Measurements from ENCODE around the gene PARM1. TPM values are rescaled to one million over a fixed set of nuclear protein-coding genes. Genes with fewer than 3 reads are reported as not detected.

Gene PARM1
- total and polyA plus RNA-seq, 2 experiments from 2014 or later, result 107 to 154 TPM

DNA sequence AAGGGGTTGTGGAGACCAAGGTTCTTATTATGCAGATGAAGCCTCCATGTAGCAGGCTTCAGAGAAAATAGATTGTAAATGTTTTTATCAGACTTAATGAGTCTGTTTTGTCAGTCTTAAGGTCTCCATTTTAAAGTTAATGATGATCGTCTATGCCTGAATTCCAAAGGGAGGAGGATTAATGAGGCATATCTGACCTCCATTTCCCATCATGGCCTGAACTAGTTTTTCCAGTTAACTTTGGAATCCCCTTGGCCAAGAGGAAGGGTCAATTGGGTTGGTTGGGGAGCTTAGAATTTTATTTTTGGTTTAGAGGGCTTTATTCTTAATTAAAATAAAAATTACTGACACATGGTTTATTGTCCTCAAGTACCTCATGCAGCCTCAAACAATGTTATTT is 6.9 kb upstream of the PARM1 start:
- TF ChIP-seq EZH2phosphoT487 (IDR thresholded peaks at IDR 0.05; ENCODE audit: low read depth, severe bottlenecking, unreplicated experiment), result no peak
- no peak for TF ChIP-seq CTCF (IDR thresholded peaks at IDR 0.05; ENCODE audit: poor library complexity)
- TF ChIP-seq EZH2 (IDR thresholded peaks at IDR 0.05; ENCODE audit: borderline replicate concordance), result no peak
- Histone ChIP-seq H3K27ac (no peak overlapping the region), H4K20me1 (ENCODE audit: insufficient read depth, poor library complexity, severe bottlenecking) (no peaks in the 10 kb centered on the region), H3K9me3 (ENCODE audit: low read depth) (no peaks in the 10 kb centered on the region), H3K4me2 (no peak overlapping the region), H3K36me3 (replicated peaks; ENCODE audit: insufficient read depth, low read depth) (no peaks in the 10 kb centered on the region), H3K9me2 (replicated peaks; ENCODE audit: insufficient read depth) (no peaks in the 10 kb centered on the region), H2AFZ (no peak overlapping the region), H3K4me1 (ENCODE audit: insufficient read depth) (no peaks in the 10 kb centered on the region), H3K79me2 (no peaks in the 10 kb centered on the region), H3K4me3 (no peak overlapping the region), H3K27me3 (no peaks in the 10 kb centered on the region)
- WGBS (ENCODE audit: low lambda C conversion rate, missing lambda C conversion rate), result 95% methylated on average over 1 of the region's 1 CpG
- DNase-seq (ENCODE audit: low spot score), result no peak

- no peak overlapping the region for H3K4me2 ChIP-seq
- no peaks in the 10 kb centered on the region for H3K9me3 ChIP-seq (ENCODE audit: low read depth)
- H3K9me2 ChIP-seq (replicated peaks; ENCODE audit: insufficient read depth), result no peaks in the 10 kb centered on the region
- peaks cover 12% of the 10 kb centered on the region for H3K79me2 ChIP-seq
- no peaks in the 10 kb centered on the region for H3K27me3 ChIP-seq
- peaks cover 3% of the 10 kb centered on the region for H3K4me1 ChIP-seq (ENCODE audit: insufficient read depth)
- WGBS (ENCODE audit: low lambda C conversion rate, missing lambda C conversion rate), result 97% methylated on average over 4 of the region's 4 CpGs
- no peak for DNase-seq (ENCODE audit: low spot score)
- no peaks in the 10 kb centered on the region for H3K36me3 ChIP-seq (replicated peaks; ENCODE audit: insufficient read depth, low read depth)
- H3K4me3 ChIP-seq, result no peak overlapping the region
- H3K27ac ChIP-seq, result no peak overlapping the region
- H4K20me1 ChIP-seq (ENCODE audit: insufficient read depth, poor library complexity, severe bottlenecking), result no peaks in the 10 kb centered on the region
- no peak overlapping the region for H2AFZ ChIP-seq
- TF ChIP-seq CTCF (IDR thresholded peaks at IDR 0.05; ENCODE audit: poor library complexity) (no peak), EZH2 (IDR thresholded peaks at IDR 0.05; ENCODE audit: borderline replicate concordance) (no peak), EZH2phosphoT487 (IDR thresholded peaks at IDR 0.05; ENCODE audit: low read depth, severe bottlenecking, unreplicated experiment) (no peak)
Observed at GRCh38 chr4:74930162-74930561, 2.8 kb upstream of the PARM1 start.

DNA sequence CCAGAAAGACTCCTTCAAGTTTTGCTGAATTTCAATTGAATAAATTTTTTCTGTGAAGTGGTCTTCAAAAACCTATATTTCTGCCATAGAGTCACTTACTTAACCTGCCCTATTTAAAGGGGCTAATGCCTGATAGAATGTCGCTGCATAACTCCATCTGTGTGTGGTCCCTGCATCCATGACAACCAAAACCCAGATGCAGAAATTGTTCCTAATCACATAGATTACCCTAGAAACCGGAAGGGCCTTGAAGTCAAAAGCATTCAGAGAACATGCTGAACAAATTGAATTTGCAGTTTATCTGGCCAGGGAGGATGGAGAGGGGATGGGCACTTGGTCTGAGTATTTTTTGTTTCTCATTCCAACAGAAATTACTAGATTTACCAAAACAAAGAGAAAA is 1.5 kb upstream of the PARM1 start:
- no peak overlapping the region for H2AFZ ChIP-seq
- no peaks in the 10 kb centered on the region for H3K36me3 ChIP-seq (replicated peaks; ENCODE audit: insufficient read depth, low read depth)
- H4K20me1 ChIP-seq (ENCODE audit: insufficient read depth, poor library complexity, severe bottlenecking), result no peaks in the 10 kb centered on the region
- no peak for DNase-seq (ENCODE audit: low spot score)
- no peaks in the 10 kb centered on the region for H3K27me3 ChIP-seq
- H3K79me2 ChIP-seq, result peaks cover 23% of the 10 kb centered on the region
- no peaks in the 10 kb centered on the region for H3K9me2 ChIP-seq (replicated peaks; ENCODE audit: insufficient read depth)
- no peaks in the 10 kb centered on the region for H3K9me3 ChIP-seq (ENCODE audit: low read depth)
- H3K4me2 ChIP-seq, result no peak overlapping the region
- 73% methylated on average over 2 of the region's 2 CpGs for WGBS (ENCODE audit: low lambda C conversion rate, missing lambda C conversion rate)
- TF ChIP-seq EZH2 (IDR thresholded peaks at IDR 0.05; ENCODE audit: borderline replicate concordance), result no peak
- TF ChIP-seq CTCF (IDR thresholded peaks at IDR 0.05; ENCODE audit: poor library complexity), result no peak
- no peak for TF ChIP-seq EZH2phosphoT487 (IDR thresholded peaks at IDR 0.05; ENCODE audit: low read depth, severe bottlenecking, unreplicated experiment)
- no peak overlapping the region for H3K27ac ChIP-seq
- peaks cover 6% of the 10 kb centered on the region for H3K4me1 ChIP-seq (ENCODE audit: insufficient read depth)
- no peak overlapping the region for H3K4me3 ChIP-seq

GRCh38 chr4:74932010-74932409 is 906 bp upstream of the PARM1 start:
- Histone ChIP-seq H3K4me2 (no peak overlapping the region), H3K27me3 (no peaks in the 10 kb centered on the region), H4K20me1 (ENCODE audit: insufficient read depth, poor library complexity, severe bottlenecking) (no peaks in the 10 kb centered on the region), H3K79me2 (peaks cover 29% of the 10 kb centered on the region), H3K27ac (no peak overlapping the region), H3K36me3 (replicated peaks; ENCODE audit: insufficient read depth, low read depth) (no peaks in the 10 kb centered on the region), H3K4me1 (ENCODE audit: insufficient read depth) (peaks cover 6% of the 10 kb centered on the region), H3K9me3 (ENCODE audit: low read depth) (no peaks in the 10 kb centered on the region), H3K9me2 (replicated peaks; ENCODE audit: insufficient read depth) (no peaks in the 10 kb centered on the region), H3K4me3 (no peak overlapping the region), H2AFZ (no peak overlapping the region)
- no peak for DNase-seq (ENCODE audit: low spot score)
- 57% methylated on average over 6 of the region's 6 CpGs for WGBS (ENCODE audit: low lambda C conversion rate, missing lambda C conversion rate)
- TF ChIP-seq EZH2phosphoT487 (IDR thresholded peaks at IDR 0.05; ENCODE audit: low read depth, severe bottlenecking, unreplicated experiment) (no peak), EZH2 (IDR thresholded peaks at IDR 0.05; ENCODE audit: borderline replicate concordance) (no peak), CTCF (IDR thresholded peaks at IDR 0.05; ENCODE audit: poor library complexity) (no peak)

Measured in hepatocyte (in vitro differentiated cells).